ENCODE measurements around the gene LPAR1. TPM values are rescaled to one million over a fixed set of nuclear protein-coding genes. Genes with fewer than 3 reads are reported as not detected.

LPAR1 gene
- total and polyA plus RNA-seq, 10 of the 15 experiments (the other 5 are each of a cell fraction or from before 2014, with no cell fraction given), result 3.3 to 12.9 (median 8.4) TPM

GRCh38 chr9:111078391-111079038 lies 40.2 kb upstream of the LPAR1 start (continued):
- TF ChIP-seq REST (IDR thresholded peaks at IDR 0.05; ENCODE audit: low read depth, low read length), result no peak
- TF ChIP-seq MXI1 (IDR thresholded peaks at IDR 0.05; ENCODE audit: low read depth, low read length), result no peak
- TF ChIP-seq HDAC2 (IDR thresholded peaks at IDR 0.05), result no peak
- TF ChIP-seq YBX1 (IDR thresholded peaks at IDR 0.05), result no peak
- TF ChIP-seq SREBF1 (IDR thresholded peaks at IDR 0.05; ENCODE audit: low read length), result no peak
- TF ChIP-seq ZNF384 (IDR thresholded peaks at IDR 0.05; ENCODE audit: borderline replicate concordance, low read depth, low read length), result no peak
- TF ChIP-seq DPF2 (IDR thresholded peaks at IDR 0.05), result peak; percentile 92
- no peak for TF ChIP-seq RBBP5 (conservative IDR thresholded peaks at IDR 0.05)
- TF ChIP-seq ZBTB4 (CRISPR knock-in tag; IDR thresholded peaks at IDR 0.05), result no peak
- no peak for TF ChIP-seq CEBPZ (IDR thresholded peaks at IDR 0.05; ENCODE audit: low read depth, low read length)

Measured in GM12878 (cell line).